ENCODE measurements around the gene TMED6.

The TMED6 gene

GRCh38 chr16:69344171-69344570, 7.4 kb downstream of the TMED6 start:
- no peak overlapping the region for H3K4me3 ChIP-seq (ENCODE audit: low read depth, low read length)
- no peak for TF ChIP-seq CTCF (IDR thresholded peaks at IDR 0.05; ENCODE audit: borderline replicate concordance, insufficient read depth, low read depth, low read length)

- peak overlapping the region; percentile 87 for H3K4me3 ChIP-seq (ENCODE audit: low read depth, low read length)
- no peak for TF ChIP-seq CTCF (IDR thresholded peaks at IDR 0.05; ENCODE audit: borderline replicate concordance, insufficient read depth, low read depth, low read length)
These were observed 11.4 kb downstream of the TMED6 start for GRCh38 chr16:69340095-69340644.

- H3K4me3 ChIP-seq (ENCODE audit: low read depth, low read length), result peak within 1 kb of the TSS; percentile 87
- TF ChIP-seq CTCF (IDR thresholded peaks at IDR 0.05; ENCODE audit: borderline replicate concordance, insufficient read depth, low read depth, low read length), result peak; percentile 81
These were observed 12.1 kb downstream of the TMED6 start, which contains the start of the genes COG8 and NIP7 for GRCh38 chr16:69339289-69340094. Gene COG8, minus strand, starts transcription at chr16:69339564. Its CDS starts 12 bp downstream, at chr16:69339552. Gene NIP7, plus strand, starts transcription at chr16:69339772. Its CDS starts 58 bp downstream, at chr16:69339830.

- no peak for TF ChIP-seq CTCF (IDR thresholded peaks at IDR 0.05; ENCODE audit: borderline replicate concordance, insufficient read depth, low read depth, low read length)
- peak overlapping the region; percentile 87 for H3K4me3 ChIP-seq (ENCODE audit: low read depth, low read length)
These were observed 12.9 kb downstream of the TMED6 start for GRCh38 chr16:69338557-69339288.

- no peak overlapping the region for H3K4me3 ChIP-seq (ENCODE audit: low read depth, low read length)
- TF ChIP-seq CTCF (IDR thresholded peaks at IDR 0.05; ENCODE audit: borderline replicate concordance, insufficient read depth, low read depth, low read length), result no peak
These were observed 16.9 kb downstream of the TMED6 start for GRCh38 chr16:69334696-69335095.

- H3K4me3 ChIP-seq (ENCODE audit: low read depth, low read length), result peak within 1 kb of the TSS; percentile 70
- TF ChIP-seq CTCF (IDR thresholded peaks at IDR 0.05; ENCODE audit: borderline replicate concordance, insufficient read depth, low read depth, low read length), result no peak
These were observed 21.1 kb downstream of the TMED6 start, which contains the start of gene PDF for GRCh38 chr16:69330286-69331109. Gene PDF, minus strand, starts transcription at chr16:69330588. Its CDS starts 18 bp downstream, at chr16:69330570.
